Activated CD8-positive, alpha-beta T cell treated with anti-CD3 and anti-CD28 coated beads, Interleukin-2, amount 10 ng/mL, durations not matched to agents 7 days and 5 days (primary cell): ENCODE data around the gene CARD14. TPM values are rescaled to one million over a fixed set of nuclear protein-coding genes. Genes with fewer than 3 reads are reported as not detected.

Source experiments
- ATAC-seq: fragments of 150-1000 bp; cut with Tn5 transposase; one replicate; pipeline ENCODE4 v1.10.0; 2021; ENCODE audit warnings: moderate library complexity
- CTCF ChIA-PET: fragments of 350-600 bp; sonication (Branson Sonifier 250); formaldehyde crosslinking; loops from one replicate; lab custom pipeline; 2021; ENCODE audit warnings: antibody characterized with exemption; lab: Charles Lee
- POLR2A ChIA-PET: fragments of 350-600 bp; sonication (Branson Sonifier 250); formaldehyde crosslinking; loops from one replicate; lab custom pipeline; 2021; ENCODE audit warnings: antibody characterized with exemption; lab: Charles Lee
- DNase-seq: peaks from one replicate; pipeline ENCODE4 v3.0.0-alpha.2; 2020
- H3K27ac Mint-ChIP-seq: one replicate; pipeline ENCODE4 v1.8.0; 2021; ENCODE audit warnings: mild to moderate bottlenecking, mixed read lengths
- H3K27me3 Mint-ChIP-seq: one replicate; pipeline ENCODE4 v1.8.0; 2021; ENCODE audit warnings: low read depth, mixed read lengths
- H3K36me3 Mint-ChIP-seq: one replicate; pipeline ENCODE4 v1.8.0; 2021; ENCODE audit warnings: low read depth, mixed read lengths
- H3K4me1 Mint-ChIP-seq: one replicate; pipeline ENCODE4 v1.8.0; 2021; ENCODE audit warnings: low read depth, mixed read lengths
- H3K4me3 Mint-ChIP-seq: one replicate; pipeline ENCODE4 v1.8.0; 2021; ENCODE audit warnings: mild to moderate bottlenecking, mixed read lengths
- H3K9me3 Mint-ChIP-seq: one replicate; pipeline ENCODE4 v1.8.0; 2022; ENCODE audit warnings: mixed read lengths; ENCODE audit not compliant: insufficient read depth
- total RNA-seq, 2 experiments: library from RNA; stranded (reverse); gene quantifications; one replicate each; pipeline ENCODE4 v1.2.3, GENCODE V29; 2021

Gene CARD14
- total RNA-seq, 2 experiments from 2014 or later: not detected

GRCh38 chr17:80214012-80214877 is 44.4 kb downstream of the CARD14 start:
- ChIA-PET POLR2A (no interaction called here), CTCF (no interaction called here)
- Mint-ChIP-seq H3K36me3 (no peaks in the 10 kb centered on the region), H3K4me3 (no peak overlapping the region), H3K27ac (no peak overlapping the region), H3K9me3 (no peaks in the 10 kb centered on the region), H3K27me3 (no peaks in the 10 kb centered on the region), H3K4me1 (peaks cover 15% of the 10 kb centered on the region)
- DNase-seq: no peak
- no peak for ATAC-seq

DNA sequence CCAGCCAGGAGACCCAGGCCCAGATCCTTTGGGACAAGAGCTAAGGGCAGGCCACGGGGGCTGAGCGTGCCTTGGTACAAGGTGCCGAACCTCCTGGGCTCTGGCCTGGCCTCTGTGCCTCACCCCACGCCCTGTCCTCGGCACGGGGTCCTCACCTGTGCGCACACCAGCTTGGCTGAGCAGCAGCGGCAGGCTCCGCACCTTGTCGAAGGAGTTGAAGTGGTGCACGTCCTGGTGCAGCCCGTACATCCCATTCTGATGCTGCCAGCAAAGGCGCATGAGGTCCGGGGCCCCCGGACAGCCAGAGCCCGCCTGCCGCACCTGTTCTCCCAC is 45.0 kb downstream of the CARD14 start:
- Mint-ChIP-seq H3K4me1 (peaks cover 21% of the 10 kb centered on the region), H3K27ac (no peak overlapping the region), H3K9me3 (no peaks in the 10 kb centered on the region), H3K27me3 (no peaks in the 10 kb centered on the region), H3K36me3 (no peaks in the 10 kb centered on the region), H3K4me3 (no peak overlapping the region)
- ATAC-seq (no peak), DNase-seq (no peak)
- ChIA-PET CTCF (no interaction called here), POLR2A (no interaction called here)

DNA sequence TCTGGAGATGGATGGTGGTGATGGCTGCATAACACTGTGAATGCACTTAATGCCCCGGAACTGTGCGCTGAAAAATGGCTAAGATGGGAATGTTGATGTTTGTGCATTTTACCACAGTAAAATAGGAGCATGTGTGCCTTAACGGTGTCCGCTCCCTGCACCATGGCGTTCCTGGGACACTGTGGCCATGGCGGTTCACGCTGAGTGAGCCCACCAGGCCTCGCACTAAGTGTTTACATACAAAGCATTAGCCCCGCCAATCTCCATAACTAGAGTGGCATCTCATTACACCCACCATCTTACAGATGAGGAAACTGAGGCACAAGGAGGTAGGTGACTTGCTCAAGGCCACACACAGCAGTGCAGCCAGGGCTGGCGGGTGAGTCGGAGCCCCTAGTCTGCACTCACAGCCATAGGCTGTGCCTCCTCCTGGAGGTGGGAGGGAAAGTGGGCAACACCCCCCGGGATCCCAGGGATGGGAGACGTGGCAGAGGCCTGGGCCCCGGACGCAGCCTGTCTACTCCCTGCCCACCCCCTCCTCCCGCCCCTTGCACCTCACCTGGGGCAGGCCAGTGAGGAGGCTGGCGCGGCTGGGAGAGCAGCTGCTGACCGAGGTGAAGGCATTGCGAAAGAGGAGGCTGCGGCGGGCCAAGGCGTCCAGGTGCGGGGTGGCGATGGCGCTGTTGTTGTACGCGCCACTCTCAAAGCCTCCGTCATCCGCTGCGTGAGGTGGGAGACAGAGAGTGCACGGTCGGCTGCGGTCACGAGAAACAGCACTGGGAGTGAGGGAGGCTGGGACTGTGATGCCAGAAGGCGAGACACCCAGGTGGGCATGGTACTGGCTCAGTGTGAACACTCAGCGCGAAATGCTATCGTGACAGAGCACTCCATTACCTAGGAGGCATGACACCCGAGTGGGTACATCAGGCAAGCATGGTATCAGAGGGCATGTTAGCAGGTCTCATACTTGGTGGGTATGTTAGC is 46.9 kb downstream of the CARD14 start:
- ATAC-seq (no peak), DNase-seq (no peak)
- CTCF ChIA-PET: no interaction called here
- POLR2A ChIA-PET: interaction anchor here (0.9 kb wide), 1 partner anchor 46 kb away, joined by 3 read pairs; no protein-coding TSS in a partner anchor
- Mint-ChIP-seq H3K36me3 (no peaks in the 10 kb centered on the region), H3K27me3 (peaks cover 3% of the 10 kb centered on the region), H3K9me3 (no peaks in the 10 kb centered on the region), H3K4me1 (peaks cover 23% of the 10 kb centered on the region), H3K27ac (no peak overlapping the region), H3K4me3 (no peak overlapping the region)

DNA sequence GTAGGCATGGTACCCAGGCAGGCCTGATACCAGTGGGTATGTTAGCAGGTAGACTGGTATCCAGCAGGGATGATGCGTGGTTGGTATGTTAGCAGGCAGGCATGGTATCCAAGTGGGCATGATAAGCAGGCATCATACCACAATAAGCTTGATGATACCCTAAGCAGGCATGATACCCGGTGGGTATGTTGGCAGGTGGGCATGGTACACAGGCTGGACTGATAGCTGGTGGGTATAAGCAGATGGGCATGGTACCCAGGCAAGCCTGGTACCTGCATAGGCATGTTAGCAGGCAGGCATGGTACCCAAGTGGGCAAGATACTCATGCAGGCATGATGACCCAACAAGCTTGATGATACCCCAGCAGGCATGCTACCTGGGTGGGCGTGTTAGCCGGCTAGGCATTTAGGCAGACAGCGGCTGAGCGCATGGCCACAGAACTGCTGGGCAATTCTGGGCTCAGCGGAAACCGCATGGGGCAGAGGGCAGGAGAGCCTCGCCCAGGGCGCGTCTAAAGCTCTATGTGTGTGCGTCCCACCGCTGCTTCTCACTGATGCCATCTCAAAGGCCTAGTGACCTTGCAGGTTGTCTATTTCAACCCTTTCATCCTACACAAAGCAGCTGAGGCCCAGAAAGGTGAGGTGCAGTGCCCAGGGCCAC is 48.0 kb downstream of the CARD14 start:
- POLR2A ChIA-PET: interaction anchor here (0.9 to 1.0 kb wide), 2 partner anchors 45 to 72 kb away, joined by 3 read pairs; no protein-coding TSS in a partner anchor
- H3K4me3 Mint-ChIP-seq: no peak overlapping the region
- no peak overlapping the region for H3K27ac Mint-ChIP-seq
- ATAC-seq (no peak), DNase-seq (no peak)
- H3K4me1 Mint-ChIP-seq: peaks cover 23% of the 10 kb centered on the region
- no peaks in the 10 kb centered on the region for H3K36me3 Mint-ChIP-seq
- peaks cover 3% of the 10 kb centered on the region for H3K27me3 Mint-ChIP-seq
- no peaks in the 10 kb centered on the region for H3K9me3 Mint-ChIP-seq
- CTCF ChIA-PET: no interaction called here

- no peak overlapping the region for H3K27ac Mint-ChIP-seq
- ChIA-PET POLR2A (interaction anchor here (1.0 to 1.8 kb wide), 2 partner anchors 52 to 72 kb away, joined by 3 to 5 read pairs; no protein-coding TSS in a partner anchor), CTCF (no interaction called here)
- H3K27me3 Mint-ChIP-seq: peaks cover 3% of the 10 kb centered on the region
- peak overlapping the region; percentile 79 for H3K4me3 Mint-ChIP-seq
- no peak for ATAC-seq
- H3K36me3 Mint-ChIP-seq: no peaks in the 10 kb centered on the region
- peaks cover 18% of the 10 kb centered on the region for H3K4me1 Mint-ChIP-seq
- DNase-seq: no peak
- no peaks in the 10 kb centered on the region for H3K9me3 Mint-ChIP-seq
These were observed 48.6 kb downstream of the CARD14 start for GRCh38 chr17:80218391-80218790.

DNA sequence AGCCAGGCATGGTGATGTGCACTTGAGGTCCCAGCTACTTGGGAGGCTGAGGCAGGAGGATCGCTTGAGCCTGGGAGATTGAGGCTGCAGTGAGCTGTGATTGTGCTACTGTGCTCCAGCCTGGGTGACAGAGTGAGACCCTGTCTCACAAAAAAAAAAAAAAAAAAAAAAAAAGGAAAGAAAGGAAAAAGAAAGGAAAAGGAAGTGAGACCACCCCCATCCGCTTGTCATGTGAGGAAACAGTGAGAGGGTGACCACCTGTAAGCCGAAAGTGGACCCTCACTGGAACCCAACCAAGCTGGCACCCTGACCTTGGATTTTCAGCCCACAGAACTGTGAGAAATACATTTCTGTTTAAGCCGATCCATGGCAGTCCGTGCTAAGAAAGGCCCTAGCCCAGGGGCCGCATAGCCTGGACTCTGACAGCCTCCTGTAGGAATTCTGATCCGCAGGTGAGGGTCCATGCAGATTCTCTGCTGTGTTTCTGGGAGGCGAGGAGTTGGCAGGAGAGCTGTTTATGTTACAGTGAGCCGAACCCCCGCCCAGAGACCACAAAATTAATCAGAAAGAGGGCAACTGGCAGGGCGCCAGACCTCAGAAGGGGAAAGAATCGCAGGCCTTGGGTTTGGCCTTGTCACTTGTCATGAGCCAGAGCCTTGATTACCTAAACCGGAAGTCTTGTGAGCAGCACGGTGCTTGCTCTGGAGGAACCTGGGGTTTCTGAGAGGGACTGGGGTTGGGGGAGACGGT is 49.4 kb downstream of the CARD14 start:
- peak overlapping the region; percentile 79 for H3K4me3 Mint-ChIP-seq
- ChIA-PET POLR2A (interaction anchor here (0.6 to 1.9 kb wide), 8 partner anchors 11 to 235 kb away, joined by 3 to 6 read pairs (median 4); partner anchors contain the start of gene GAA), CTCF (no interaction called here)
- H3K9me3 Mint-ChIP-seq: no peaks in the 10 kb centered on the region
- peaks cover 3% of the 10 kb centered on the region for H3K27me3 Mint-ChIP-seq
- H3K27ac Mint-ChIP-seq: peak overlapping the region; percentile 81
- peak; percentile 92 for DNase-seq
- H3K4me1 Mint-ChIP-seq: peaks cover 17% of the 10 kb centered on the region
- peak; percentile 87 for ATAC-seq
- no peaks in the 10 kb centered on the region for H3K36me3 Mint-ChIP-seq

- peak; percentile 45 for ATAC-seq
- no peaks in the 10 kb centered on the region for H3K9me3 Mint-ChIP-seq
- H3K36me3 Mint-ChIP-seq: no peaks in the 10 kb centered on the region
- H3K27ac Mint-ChIP-seq: peak overlapping the region; percentile 81
- peak overlapping the region; percentile 79 for H3K4me3 Mint-ChIP-seq
- CTCF ChIA-PET: no interaction called here
- peaks cover 3% of the 10 kb centered on the region for H3K27me3 Mint-ChIP-seq
- POLR2A ChIA-PET: interaction anchor here (0.7 to 1.9 kb wide), 6 partner anchors 10 to 235 kb away, joined by 3 to 6 read pairs (median 4); partner anchors contain the start of gene GAA
- DNase-seq: no peak
- H3K4me1 Mint-ChIP-seq: peaks cover 17% of the 10 kb centered on the region
These were observed 49.9 kb downstream of the CARD14 start for GRCh38 chr17:80219763-80220053.

DNA sequence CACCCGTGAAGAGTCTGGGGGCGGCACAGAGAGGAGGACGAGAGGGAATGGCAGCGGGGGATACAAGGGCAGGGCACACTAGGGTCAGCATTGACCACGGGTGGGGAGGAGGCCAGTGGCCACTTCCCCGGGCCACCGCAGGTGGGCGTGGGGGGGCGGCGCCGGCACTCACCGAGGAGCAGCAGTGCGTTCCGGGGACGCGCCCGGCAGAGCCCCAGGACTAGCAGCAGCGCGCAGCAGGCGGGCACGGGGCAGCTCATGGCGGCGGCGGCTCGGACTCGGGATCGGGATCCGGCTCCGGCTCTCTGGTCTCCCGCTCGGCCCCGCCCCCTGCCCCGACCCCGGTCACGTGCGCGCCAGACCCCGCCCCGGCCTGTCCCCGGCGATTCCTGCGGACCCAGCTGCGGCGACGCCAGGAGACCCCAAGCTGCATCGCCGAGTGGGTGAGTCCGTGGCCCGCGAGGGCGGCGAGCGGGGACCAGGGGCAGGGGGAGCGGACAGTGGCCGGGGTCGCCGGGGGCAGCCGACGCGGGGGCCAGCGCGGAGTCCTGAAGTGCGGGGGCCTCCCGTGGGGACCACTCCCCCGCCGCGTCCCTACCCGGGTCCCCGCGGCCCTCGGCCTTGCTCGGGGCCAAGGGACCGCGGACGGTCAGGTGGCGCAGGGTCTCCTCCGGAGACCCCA is 50.4 kb downstream of the CARD14 start, which contains the start of the genes SGSH and SLC26A11:
TSS of gene SGSH (minus strand) at position 280 of the 682 bp plus-strand sequence. CDS start at position 260, 20 bp downstream.
TSS of gene SLC26A11 (plus strand) at position 374 of the 682 bp plus-strand sequence. CDS start 1,134 bp downstream, outside the sequence.
- H3K4me3 Mint-ChIP-seq: peak within 1 kb of the TSS; percentile 79
- H3K27me3 Mint-ChIP-seq: peaks cover 3% of the 10 kb centered on the region
- ATAC-seq (peak; percentile 50), DNase-seq (peak; percentile 52)
- peaks cover 17% of the 10 kb centered on the region for H3K4me1 Mint-ChIP-seq
- H3K9me3 Mint-ChIP-seq: no peaks in the 10 kb centered on the region
- ChIA-PET POLR2A (interaction anchor here (0.6 to 1.9 kb wide), 5 partner anchors 10 to 118 kb away, joined by 3 to 6 read pairs (median 4); partner anchors contain the start of gene GAA), CTCF (no interaction called here)
- H3K36me3 Mint-ChIP-seq: no peaks in the 10 kb centered on the region
- H3K27ac Mint-ChIP-seq: peak within 1 kb of the TSS; percentile 81

GRCh38 chr17:80220736-80221215 is 50.9 kb downstream of the CARD14 start:
- Mint-ChIP-seq H3K27me3 (peaks cover 3% of the 10 kb centered on the region), H3K27ac (no peak overlapping the region), H3K9me3 (no peaks in the 10 kb centered on the region), H3K4me1 (peaks cover 17% of the 10 kb centered on the region), H3K4me3 (peak overlapping the region; percentile 22), H3K36me3 (no peaks in the 10 kb centered on the region)
- POLR2A ChIA-PET: interaction anchor here (0.6 to 1.9 kb wide), 2 partner anchors 9 to 33 kb away, joined by 3 to 4 read pairs; no protein-coding TSS in a partner anchor
- CTCF ChIA-PET: no interaction called here
- ATAC-seq (no peak), DNase-seq (no peak)
